Measurements from ENCODE around the gene AGTR1. TPM values are rescaled to one million over a fixed set of nuclear protein-coding genes. Genes with fewer than 3 reads are reported as not detected.

AGTR1 gene
- polyA plus RNA-seq, 1 donor (not counting 4 experiments of a cell fraction or from before 2014, with no cell fraction given): not detected

- H3K4me2 ChIP-seq (ENCODE audit: control insufficient read depth, extremely low read depth, insufficient read depth, low read depth, low read length): no peak overlapping the region
- no peaks in the 10 kb centered on the region for H3K36me3 ChIP-seq (ENCODE audit: control insufficient read depth in 2 of 2, extremely low read depth in 1 of 2, insufficient read depth in 2 of 2, low read length in 2 of 2)
- no peak for TF ChIP-seq EZH2 (IDR thresholded peaks at IDR 0.05; ENCODE audit: low read length)
- TF ChIP-seq, protein P1, sequence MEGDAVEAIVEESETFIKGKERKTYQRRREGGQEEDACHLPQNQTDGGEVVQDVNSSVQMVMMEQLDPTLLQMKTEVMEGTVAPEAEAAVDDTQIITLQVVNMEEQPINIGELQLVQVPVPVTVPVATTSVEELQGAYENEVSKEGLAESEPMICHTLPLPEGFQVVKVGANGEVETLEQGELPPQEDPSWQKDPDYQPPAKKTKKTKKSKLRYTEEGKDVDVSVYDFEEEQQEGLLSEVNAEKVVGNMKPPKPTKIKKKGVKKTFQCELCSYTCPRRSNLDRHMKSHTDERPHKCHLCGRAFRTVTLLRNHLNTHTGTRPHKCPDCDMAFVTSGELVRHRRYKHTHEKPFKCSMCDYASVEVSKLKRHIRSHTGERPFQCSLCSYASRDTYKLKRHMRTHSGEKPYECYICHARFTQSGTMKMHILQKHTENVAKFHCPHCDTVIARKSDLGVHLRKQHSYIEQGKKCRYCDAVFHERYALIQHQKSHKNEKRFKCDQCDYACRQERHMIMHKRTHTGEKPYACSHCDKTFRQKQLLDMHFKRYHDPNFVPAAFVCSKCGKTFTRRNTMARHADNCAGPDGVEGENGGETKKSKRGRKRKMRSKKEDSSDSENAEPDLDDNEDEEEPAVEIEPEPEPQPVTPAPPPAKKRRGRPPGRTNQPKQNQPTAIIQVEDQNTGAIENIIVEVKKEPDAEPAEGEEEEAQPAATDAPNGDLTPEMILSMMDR (optimal IDR thresholded peaks at IDR 0.05 in 1 of 3, IDR thresholded peaks at IDR 0.05 in 1 of 3, conservative IDR thresholded peaks at IDR 0.05 in 1 of 3; ENCODE audit: extremely low read depth in 1 of 3, insufficient read depth in 2 of 3, low read length in 3 of 3): no peak
- H3K27me3 ChIP-seq (ENCODE audit: control insufficient read depth, extremely low read depth, insufficient read depth, low read length): no peaks in the 10 kb centered on the region
- H2AFZ ChIP-seq (ENCODE audit: control insufficient read depth, low read length): no peak overlapping the region
- no peak overlapping the region for H3K4me3 ChIP-seq (ENCODE audit: control insufficient read depth in 2 of 3, extremely low read depth in 1 of 3, insufficient read depth in 2 of 3, low read depth in 1 of 3, low read length in 3 of 3)
- no peak overlapping the region for H3K9ac ChIP-seq (ENCODE audit: control insufficient read depth, extremely low read depth, insufficient read depth, low read length)
- no peaks in the 10 kb centered on the region for H3K9me3 ChIP-seq (ENCODE audit: control insufficient read depth, low read depth, low read length)
- H3K9me1 ChIP-seq (ENCODE audit: control insufficient read depth, extremely low read depth, insufficient read depth, low read length): no peaks in the 10 kb centered on the region
- dilution Hi-C loops (cut with MboI; ENCODE audit: extremely low pct_ligation_motif_present, low sequenced_read_pairs): no loop called here
- FAIRE-seq (no peak), DNase-seq (ENCODE audit: low read depth, low spot score) (no peak)
- H3K27ac ChIP-seq (ENCODE audit: control insufficient read depth, insufficient read depth, low read length): no peak overlapping the region
- no peaks in the 10 kb centered on the region for H4K20me1 ChIP-seq (ENCODE audit: control insufficient read depth, extremely low read depth, insufficient read depth, low read length)
- no peaks in the 10 kb centered on the region for H3K4me1 ChIP-seq (ENCODE audit: control insufficient read depth, extremely low read depth, insufficient read depth, low read length)
- no peaks in the 10 kb centered on the region for H3K79me2 ChIP-seq (ENCODE audit: control insufficient read depth, insufficient read depth, low read length)
Observed at GRCh38 chr3:148757238-148758215, 59.8 kb downstream of the AGTR1 start.

- Histone ChIP-seq H3K4me2 (ENCODE audit: control insufficient read depth, extremely low read depth, insufficient read depth, low read depth, low read length) (no peak overlapping the region), H4K20me1 (ENCODE audit: control insufficient read depth, extremely low read depth, insufficient read depth, low read length) (no peaks in the 10 kb centered on the region), H3K36me3 (ENCODE audit: control insufficient read depth in 2 of 2, extremely low read depth in 1 of 2, insufficient read depth in 2 of 2, low read length in 2 of 2) (no peaks in the 10 kb centered on the region), H2AFZ (ENCODE audit: control insufficient read depth, low read length) (no peak overlapping the region), H3K27ac (ENCODE audit: control insufficient read depth, insufficient read depth, low read length) (no peak overlapping the region), H3K4me3 (ENCODE audit: control insufficient read depth in 2 of 3, extremely low read depth in 1 of 3, insufficient read depth in 2 of 3, low read depth in 1 of 3, low read length in 3 of 3) (no peak overlapping the region), H3K4me1 (ENCODE audit: control insufficient read depth, extremely low read depth, insufficient read depth, low read length) (no peaks in the 10 kb centered on the region), H3K27me3 (ENCODE audit: control insufficient read depth, extremely low read depth, insufficient read depth, low read length) (no peaks in the 10 kb centered on the region), H3K9me3 (ENCODE audit: control insufficient read depth, low read depth, low read length) (no peaks in the 10 kb centered on the region), H3K9me1 (ENCODE audit: control insufficient read depth, extremely low read depth, insufficient read depth, low read length) (no peaks in the 10 kb centered on the region), H3K79me2 (ENCODE audit: control insufficient read depth, insufficient read depth, low read length) (no peaks in the 10 kb centered on the region), H3K9ac (ENCODE audit: control insufficient read depth, extremely low read depth, insufficient read depth, low read length) (no peak overlapping the region)
- TF ChIP-seq, protein P1 (optimal IDR thresholded peaks at IDR 0.05 in 1 of 3, IDR thresholded peaks at IDR 0.05 in 1 of 3, conservative IDR thresholded peaks at IDR 0.05 in 1 of 3; ENCODE audit: extremely low read depth in 1 of 3, insufficient read depth in 2 of 3, low read length in 3 of 3): no peak
- no peak for TF ChIP-seq EZH2 (IDR thresholded peaks at IDR 0.05; ENCODE audit: low read length)
- dilution Hi-C loops (cut with MboI; ENCODE audit: extremely low pct_ligation_motif_present, low sequenced_read_pairs): no loop called here
- no peak for DNase-seq (ENCODE audit: low read depth, low spot score)
- no peak for FAIRE-seq
Observed at GRCh38 chr3:148758303-148758884, 60.7 kb downstream of the AGTR1 start.
